HG02885 (cell line): ENCODE results near the gene KLK11.
"Not testable (repeated sequence)": the region's sequence is repeated elsewhere in the genome, so short reads cannot be mapped to it uniquely, and the experiment has no call there.

Experiments
- ATAC-seq: cut with Tn5 transposase; IDR thresholded peaks from one replicate; pipeline ENCODE4 v1.9.1; 2021; ENCODE audit warnings: mild to moderate bottlenecking; ENCODE audit not compliant: unreplicated experiment, poor library complexity

KLK11 gene

GRCh38 chr19:51009061-51009891, 17.1 kb downstream of the KLK11 start:
- ATAC-seq: no peak

GRCh38 chr19:51007488-51007887, 18.9 kb downstream of the KLK11 start:
- no peak for ATAC-seq

- ATAC-seq: no peak
Observed at GRCh38 chr19:51006406-51006805, 20.0 kb downstream of the KLK11 start.

GRCh38 chr19:51005248-51005647, 21.2 kb downstream of the KLK11 start:
- no peak for ATAC-seq

- no peak for ATAC-seq
Observed at GRCh38 chr19:51003316-51003715, 23.1 kb downstream of the KLK11 start.

- ATAC-seq: no peak
Observed at GRCh38 chr19:51002542-51003311, 23.7 kb downstream of the KLK11 start.

GRCh38 chr19:51002089-51002532, 24.3 kb downstream of the KLK11 start:
- no peak for ATAC-seq

- no peak for ATAC-seq
Observed at GRCh38 chr19:51001515-51001914, 24.9 kb downstream of the KLK11 start, which contains the start of gene KLK8. Gene KLK8 (minus strand): TSS chr19:51001604. CDS start chr19:51001167, 437 bp downstream.

- ATAC-seq: no peak
Observed at GRCh38 chr19:51000981-51001380, 25.4 kb downstream of the KLK11 start.

- no peak for ATAC-seq
Observed at GRCh38 chr19:51000426-51000825, 26.0 kb downstream of the KLK11 start.

- no peak for ATAC-seq
Observed at GRCh38 chr19:50998686-50999085, 27.7 kb downstream of the KLK11 start.

GRCh38 chr19:50998061-50998460, 28.4 kb downstream of the KLK11 start:
- ATAC-seq: no peak

- no peak for ATAC-seq
Observed at GRCh38 chr19:50994129-50994528, 32.3 kb downstream of the KLK11 start.

- ATAC-seq: no peak
Observed at GRCh38 chr19:50992666-50993035, 33.8 kb downstream of the KLK11 start.

GRCh38 chr19:50984416-50984815, 42.0 kb downstream of the KLK11 start:
- not testable (repeated sequence) for ATAC-seq

GRCh38 chr19:50983625-50984292, 42.7 kb downstream of the KLK11 start, which contains the start of gene KLK7:
Gene KLK7 (minus strand): TSS chr19:50983917. CDS start chr19:50982399, 1,518 bp downstream.
- no peak for ATAC-seq

GRCh38 chr19:50982186-50982585, 44.2 kb downstream of the KLK11 start:
- no peak for ATAC-seq

GRCh38 chr19:50981587-50982146, 44.7 kb downstream of the KLK11 start:
- ATAC-seq: no peak

- ATAC-seq: no peak
Observed at GRCh38 chr19:50980208-50980607, 46.2 kb downstream of the KLK11 start.

- no peak for ATAC-seq
Observed at GRCh38 chr19:50979758-50980157, 46.7 kb downstream of the KLK11 start.
